Stimulated activated CD8-positive, alpha-beta memory T cell treated with anti-CD3 and anti-CD28 coated beads, Interleukin-15, amount 100 ng/mL, for 4 hours (primary cell): ENCODE measurements around the gene BAZ1B.
"Not testable (repeated sequence)": the region's sequence is repeated elsewhere in the genome, so short reads cannot be mapped to it uniquely, and the experiment has no call there.

Experiments
- DNase-seq, 2 donors: peaks; one replicate each; pipeline ENCODE4 v3.0.0-alpha.2; 2020; ENCODE audit warnings: low read depth in 2 of 2

The BAZ1B gene

DNA sequence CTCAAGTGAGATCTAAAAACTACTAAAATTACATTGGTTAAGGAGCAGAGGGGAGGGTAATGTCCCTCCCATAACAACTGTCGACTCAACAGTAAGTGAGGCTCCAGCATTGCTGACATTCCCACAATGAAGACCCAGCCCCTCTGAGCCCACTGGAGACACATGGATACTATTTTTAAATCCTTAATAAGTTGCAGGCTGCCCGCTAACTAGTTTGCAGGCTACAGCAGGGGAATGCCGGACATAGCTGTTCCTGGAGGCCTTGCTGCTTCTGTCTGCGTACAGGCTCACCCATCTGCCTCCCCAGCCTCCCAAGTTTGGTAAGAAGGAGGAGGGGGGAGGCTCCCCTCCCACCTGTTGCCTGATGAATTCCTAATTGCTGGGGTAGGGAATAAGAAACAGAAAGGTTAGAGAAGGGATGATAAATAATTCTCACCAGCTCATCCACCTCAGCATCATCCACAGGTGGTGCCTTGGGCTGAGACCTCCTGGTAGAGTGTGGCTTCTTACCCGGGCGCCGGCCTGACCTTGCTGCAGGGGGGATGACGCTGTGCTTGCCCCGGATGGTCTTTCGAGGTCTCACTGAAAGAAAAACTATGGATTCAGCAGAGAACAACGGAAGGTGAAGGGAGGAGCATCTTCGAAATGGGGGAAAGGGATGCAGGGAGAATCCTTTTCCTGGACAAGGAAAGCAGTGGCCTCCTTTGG lies 78.4 kb downstream of the BAZ1B start:
- no peak for DNase-seq

GRCh38 chr7:73442903-73443500 lies 79.1 kb downstream of the BAZ1B start:
- DNase-seq = no peak

DNA sequence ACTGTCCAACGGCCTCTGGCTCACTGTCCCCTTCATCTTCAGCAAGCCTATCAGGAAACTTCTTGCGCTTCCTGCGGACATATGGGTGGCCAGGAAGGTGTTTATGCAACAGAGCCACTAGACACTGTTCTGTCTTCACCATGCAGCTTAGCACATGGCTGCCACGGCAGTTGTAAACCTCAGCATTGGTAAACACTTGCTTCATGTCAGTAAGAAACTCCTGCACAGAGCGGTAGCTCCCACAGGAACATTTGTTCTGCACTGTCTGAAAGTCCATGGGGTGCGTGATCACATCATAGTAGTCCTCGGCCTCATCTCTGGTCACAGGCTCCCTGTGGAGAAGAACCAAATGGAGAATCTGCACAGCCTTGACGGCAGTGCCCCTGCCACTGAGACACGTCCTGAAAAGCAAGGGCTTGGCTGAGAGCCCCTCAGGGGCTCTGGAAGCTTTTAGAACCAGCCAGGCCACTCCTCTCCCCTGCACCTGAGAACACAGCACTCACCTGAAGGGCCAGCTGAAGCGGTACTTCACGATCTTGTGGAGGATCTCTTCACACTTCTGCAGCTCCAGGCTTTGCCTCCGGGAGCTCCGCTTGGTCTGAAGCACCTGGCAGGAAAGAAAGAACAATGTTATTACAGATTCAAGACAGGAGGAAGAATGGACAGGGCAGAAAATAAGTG lies 79.7 kb downstream of the BAZ1B start:
- no peak for DNase-seq

DNA sequence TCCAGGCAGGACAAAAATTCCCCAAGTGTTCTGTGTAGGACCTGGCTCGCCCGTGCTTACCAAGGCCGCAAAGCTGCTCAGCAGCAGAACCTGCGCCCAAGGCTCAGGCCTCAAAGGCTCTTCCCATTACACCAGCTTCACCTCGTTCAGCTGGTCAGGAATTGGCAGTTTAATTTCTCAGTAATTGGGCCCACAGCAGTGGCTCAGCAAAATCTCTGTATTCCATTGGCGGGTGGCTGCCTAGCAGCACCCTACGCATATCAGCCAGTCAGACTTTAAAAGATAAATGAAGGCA lies 82.7 kb downstream of the BAZ1B start:
- no peak for DNase-seq

- no peak for DNase-seq
Measured at GRCh38 chr7:73438547-73439409, 83.3 kb downstream of the BAZ1B start.

- DNase-seq = no peak
Measured at GRCh38 chr7:73437621-73438416, 84.3 kb downstream of the BAZ1B start.

DNA sequence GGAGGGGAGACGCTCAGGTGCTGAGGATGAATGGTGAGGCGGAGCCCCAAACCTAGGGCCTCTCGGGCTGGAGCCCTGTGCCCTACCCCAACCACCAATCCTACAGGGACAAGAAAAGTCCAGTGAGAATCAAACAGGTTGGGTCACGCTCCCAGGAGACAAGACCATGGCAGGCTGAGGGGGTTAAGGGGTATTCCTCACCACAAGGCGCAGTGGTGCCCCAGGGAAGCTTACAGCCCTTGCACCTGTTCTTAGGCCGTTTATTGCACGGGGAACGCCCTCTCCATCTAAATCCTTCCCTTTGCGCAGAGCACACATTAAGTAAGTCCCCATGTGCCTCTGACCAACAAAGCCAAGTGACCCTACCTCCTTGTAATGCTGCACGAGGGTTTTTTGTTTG lies 85.0 kb downstream of the BAZ1B start:
- DNase-seq = no peak

DNA sequence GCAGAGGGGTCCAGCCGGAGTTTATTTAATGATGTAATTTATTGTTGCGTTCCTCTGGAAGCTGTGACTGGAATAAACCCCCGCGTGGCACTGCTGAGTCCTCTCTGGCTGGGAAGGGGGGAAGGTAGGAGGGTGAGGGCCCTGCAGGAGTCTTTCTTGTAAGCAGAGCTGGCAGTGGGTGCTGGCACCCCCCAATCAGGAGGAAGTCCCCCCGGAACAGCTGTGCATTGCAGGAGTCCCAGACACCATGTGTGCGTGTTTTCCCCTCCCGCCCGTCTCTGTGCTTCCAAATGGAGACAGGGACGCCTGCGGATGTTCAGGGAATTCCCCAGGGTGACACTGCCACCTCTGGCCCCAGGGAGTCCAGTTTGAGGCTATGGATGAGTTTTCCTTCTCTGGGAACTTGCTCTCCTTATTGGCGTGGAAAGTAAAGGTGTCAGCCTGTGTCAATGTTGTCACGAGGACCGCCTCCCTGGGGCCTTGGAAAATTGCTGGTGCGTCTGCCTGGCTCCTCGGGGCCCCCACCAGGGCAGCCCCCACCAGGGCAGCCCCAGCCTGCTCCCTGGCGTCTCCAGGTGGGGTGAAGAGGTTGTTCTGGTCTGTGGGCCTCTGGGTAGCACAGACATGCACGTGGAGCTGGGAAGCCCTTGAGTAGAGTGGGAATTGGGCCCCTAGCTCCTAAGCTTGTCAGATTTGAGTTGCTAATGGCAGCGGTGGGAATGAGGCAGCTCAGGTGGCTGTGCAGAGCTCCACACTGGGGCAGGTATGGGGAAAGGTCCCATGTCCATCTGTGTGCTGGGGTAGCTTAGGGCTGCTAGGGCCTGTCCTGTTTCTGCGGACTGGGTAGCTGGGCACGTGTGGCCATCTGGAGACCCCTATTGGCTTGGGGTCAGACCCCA lies 85.8 kb downstream of the BAZ1B start:
- no peak for DNase-seq

- no peak for DNase-seq
Measured at GRCh38 chr7:73435471-73436009, 86.6 kb downstream of the BAZ1B start.

GRCh38 chr7:73434701-73435069 lies 87.4 kb downstream of the BAZ1B start:
- DNase-seq = no peak

DNA sequence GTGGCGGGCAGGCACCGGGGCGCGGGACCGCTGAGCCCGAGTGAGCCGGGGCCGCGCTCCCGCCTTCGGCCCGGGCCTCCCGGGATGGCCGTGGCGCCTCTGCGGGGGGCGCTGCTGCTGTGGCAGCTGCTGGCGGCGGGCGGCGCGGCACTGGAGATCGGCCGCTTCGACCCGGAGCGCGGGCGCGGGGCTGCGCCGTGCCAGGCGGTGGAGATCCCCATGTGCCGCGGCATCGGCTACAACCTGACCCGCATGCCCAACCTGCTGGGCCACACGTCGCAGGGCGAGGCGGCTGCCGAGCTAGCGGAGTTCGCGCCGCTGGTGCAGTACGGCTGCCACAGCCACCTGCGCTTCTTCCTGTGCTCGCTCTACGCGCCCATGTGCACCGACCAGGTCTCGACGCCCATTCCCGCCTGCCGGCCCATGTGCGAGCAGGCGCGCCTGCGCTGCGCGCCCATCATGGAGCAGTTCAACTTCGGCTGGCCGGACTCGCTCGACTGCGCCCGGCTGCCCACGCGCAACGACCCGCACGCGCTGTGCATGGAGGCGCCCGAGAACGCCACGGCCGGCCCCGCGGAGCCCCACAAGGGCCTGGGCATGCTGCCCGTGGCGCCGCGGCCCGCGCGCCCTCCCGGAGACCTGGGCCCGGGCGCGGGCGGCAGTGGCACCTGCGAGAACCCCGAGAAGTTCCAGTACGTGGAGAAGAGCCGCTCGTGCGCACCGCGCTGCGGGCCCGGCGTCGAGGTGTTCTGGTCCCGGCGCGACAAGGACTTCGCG lies 88.0 kb downstream of the BAZ1B start:
- no peak for DNase-seq

- DNase-seq = no peak
Measured at GRCh38 chr7:73432676-73433075, 89.4 kb downstream of the BAZ1B start.

GRCh38 chr7:73431041-73431835 lies 90.9 kb downstream of the BAZ1B start:
- DNase-seq = no peak

- not testable (repeated sequence) for DNase-seq
Measured at GRCh38 chr7:73430540-73430939, 91.6 kb downstream of the BAZ1B start.

GRCh38 chr7:73429622-73430505 lies 92.2 kb downstream of the BAZ1B start:
- DNase-seq = no peak

GRCh38 chr7:73429215-73429614 lies 92.9 kb downstream of the BAZ1B start:
- DNase-seq = no peak

GRCh38 chr7:73427902-73428787 lies 93.9 kb downstream of the BAZ1B start:
- no peak for DNase-seq
